ENCODE measurements around the gene USP33. TPM values are rescaled to one million over a fixed set of nuclear protein-coding genes. Genes with fewer than 3 reads are reported as not detected.
"Not testable (repeated sequence)": the region's sequence is repeated elsewhere in the genome, so short reads cannot be mapped to it uniquely, and the experiment has no call there.

The USP33 gene
- total RNA-seq, 1 donor from 2014 or later = 87.1 TPM

GRCh38 chr1:77678660-77679610 lies 80.7 kb downstream of the USP33 start:
- intact Hi-C loops (cut with DNase I) = no loop called here
- no peak for DNase-seq (ENCODE audit: low spot score)
- ATAC-seq = no peak

GRCh38 chr1:77674807-77675206 lies 84.8 kb downstream of the USP33 start:
- intact Hi-C loops (cut with DNase I); ATAC-seq; DNase-seq (ENCODE audit: low spot score): not testable (repeated sequence)

- intact Hi-C loops (cut with DNase I) = no loop called here
- DNase-seq (ENCODE audit: low spot score) (no peak), ATAC-seq (no peak)
These were observed 85.8 kb downstream of the USP33 start for GRCh38 chr1:77673716-77674355.

GRCh38 chr1:77673030-77673429 lies 86.6 kb downstream of the USP33 start:
- intact Hi-C loops (cut with DNase I) = no loop called here
- DNase-seq (ENCODE audit: low spot score) = no peak
- ATAC-seq = no peak

GRCh38 chr1:77672374-77672773 lies 87.3 kb downstream of the USP33 start:
- intact Hi-C loops (cut with DNase I) = no loop called here
- DNase-seq (ENCODE audit: low spot score) (no peak), ATAC-seq (no peak)

GRCh38 chr1:77671836-77672235 lies 87.8 kb downstream of the USP33 start:
- DNase-seq (ENCODE audit: low spot score) (no peak), ATAC-seq (no peak)
- intact Hi-C loops (cut with DNase I) = no loop called here

- DNase-seq (ENCODE audit: low spot score) (no peak), ATAC-seq (no peak)
- intact Hi-C loops (cut with DNase I) = no loop called here
These were observed 89.3 kb downstream of the USP33 start for GRCh38 chr1:77670330-77670729.

GRCh38 chr1:77668924-77669449 lies 90.7 kb downstream of the USP33 start:
- DNase-seq (ENCODE audit: low spot score) (no peak), ATAC-seq (no peak)
- intact Hi-C loops (cut with DNase I) = no loop called here

- no peak for DNase-seq (ENCODE audit: low spot score)
- ATAC-seq = no peak
- intact Hi-C loops (cut with DNase I) = no loop called here
These were observed 94.6 kb downstream of the USP33 start for GRCh38 chr1:77664939-77665516.

- intact Hi-C loops (cut with DNase I) = no loop called here
- no peak for DNase-seq (ENCODE audit: low spot score)
- no peak for ATAC-seq
These were observed 98.0 kb downstream of the USP33 start for GRCh38 chr1:77661696-77662095.

- no peak for DNase-seq (ENCODE audit: low spot score)
- intact Hi-C loops (cut with DNase I) = no loop called here
- no peak for ATAC-seq
These were observed 99.6 kb downstream of the USP33 start for GRCh38 chr1:77659879-77660593.

GRCh38 chr1:77658271-77658670 lies 101.4 kb downstream of the USP33 start:
- intact Hi-C loops (cut with DNase I) = no loop called here
- ATAC-seq (no peak), DNase-seq (ENCODE audit: low spot score) (no peak)

- intact Hi-C loops (cut with DNase I) = no loop called here
- DNase-seq (ENCODE audit: low spot score) (no peak), ATAC-seq (no peak)
These were observed 104.1 kb downstream of the USP33 start for GRCh38 chr1:77655431-77655974.

GRCh38 chr1:77652970-77653516 lies 106.6 kb downstream of the USP33 start:
- intact Hi-C loops (cut with DNase I) = no loop called here
- no peak for ATAC-seq
- no peak for DNase-seq (ENCODE audit: low spot score)

GRCh38 chr1:77652268-77652667 lies 107.4 kb downstream of the USP33 start:
- no peak for DNase-seq (ENCODE audit: low spot score)
- ATAC-seq = no peak
- intact Hi-C loops (cut with DNase I) = no loop called here

GRCh38 chr1:77649127-77649526 lies 110.5 kb downstream of the USP33 start:
- intact Hi-C loops (cut with DNase I) = no loop called here
- ATAC-seq (no peak), DNase-seq (ENCODE audit: low spot score) (no peak)

- intact Hi-C loops (cut with DNase I); ATAC-seq; DNase-seq (ENCODE audit: low spot score): not testable (repeated sequence)
These were observed 113.4 kb downstream of the USP33 start for GRCh38 chr1:77646224-77646623.

Measured in sciatic nerve (tissue), 2 donors.